Adrenal gland (tissue), 12 donors: ENCODE measurements around the gene LPP. TPM values are rescaled to one million over a fixed set of nuclear protein-coding genes. Genes with fewer than 3 reads are reported as not detected.

Experiments
- DNase-seq, 7 donors: peaks; one replicate each; pipeline ENCODE4 v3.0.0-alpha.2; 2019 to 2020
- H3K27ac ChIP-seq, 5 donors: fragments of 200-600 bp; sonication (generic) in 4 of 5; 1 replicate in 3 of 5; 2 replicates in 2 of 5; pipeline versions ENCODE4 v1.5.1 to v1.8.0; 2016 to 2020; ENCODE audit warnings: mild to moderate bottlenecking in 1 of 5
- H3K27me3 ChIP-seq: fragments of 200-600 bp; 2 replicates; pipeline ENCODE4 v1.8.0; 2021
- H3K36me3 ChIP-seq, 2 donors: fragments of 200-600 bp; replicated peaks in 1 of 2; 1 replicate in 1 of 2; 2 replicates in 1 of 2; pipeline versions ENCODE4 v1.5.1 to v1.8.0; 2018 to 2022
- H3K4me1 ChIP-seq, 2 donors: fragments of 200-600 bp; replicated peaks in 1 of 2; 1 replicate in 1 of 2; 2 replicates in 1 of 2; pipeline versions ENCODE4 v1.5.1 to v1.8.0; 2018 to 2021
- H3K4me3 ChIP-seq, 4 donors: fragments of 200-600 bp; sonication (generic) in 3 of 4; one replicate each; pipeline ENCODE4 v1.5.1; 2016 to 2018
- H3K9me3 ChIP-seq, 3 donors: fragments of 200-600 bp; sonication (generic) in 1 of 3; replicated peaks in 1 of 3; 1 replicate in 2 of 3; 2 replicates in 1 of 3; pipeline versions ENCODE4 v1.5.1 to v1.8.0; 2016 to 2021
- CTCF ChIP-seq, 6 experiments: fragments of 450-650 bp in 4 of 6; fragments of 200-600 bp in 2 of 6; sonication (generic) in 1 of 6; IDR thresholded peaks; 1 replicate in 5 of 6; 2 replicates in 1 of 6; pipeline versions ENCODE4 v1.5.1 to v1.8.0; 2016 to 2021; ENCODE audit warnings: antibody characterized with exemption in 6 of 6, mild to moderate bottlenecking in 2 of 6, moderate library complexity in 1 of 6
- POLR2A ChIP-seq, 2 donors: fragments of 450-650 bp; IDR thresholded peaks; one replicate each; pipeline ENCODE4 v1.6.1; 2017; ENCODE audit warnings: antibody characterized with exemption in 2 of 2, mild to moderate bottlenecking in 2 of 2, moderate library complexity in 1 of 2
- WGBS, 4 donors: extraction: QIAGEN DNeasy Blood & Tissue Kit in 2 of 4; methylation state at CpG; one replicate each; pipeline versions ENCODE4 v1.1.5 to v1.1.7; 2013 to 2017; 5-methylcytosine and 5-hydroxymethylcytosine counted together
- intact Hi-C, 2 donors: fragments of 100-400 bp; cut with DNase I; formaldehyde crosslinking; loops; one replicate each; pipeline versions ENCODE4 v1.14.1 to v1.15.0; 2022 to 2023
- polyA plus RNA-seq, 3 donors: library from polyadenylated mRNA; stranded (reverse); fragments of 200-250 nt in 2 of 3; fragments of 350-450 nt in 1 of 3; fragmentation: Illumina TruSeq in 1 of 3; extraction: RNeasy Lipid Tissue Mini Kit (QIAGEN cat#74804) in 1 of 3; gene quantifications; one replicate each; pipeline ENCODE4 v1.2.3, GENCODE V29; 2013 to 2014
- total RNA-seq, 9 donors: library from RNA; depleted of rRNA in 4 of 9; stranded (reverse); fragments of >200 nt in 4 of 9; fragments of 120-200 nt in 1 of 9; fragmentation: NEBNext Ultra II Directional in 1 of 9; extraction: Animal tissue kit (Norgen Biotek cat#: 25700) in 1 of 9; gene quantifications; one replicate each; pipeline versions ENCODE4 v1.1.0 to v1.2.4, GENCODE V29; 2013 to 2023
- donor health status: healthy with polysubstance abuse.
- donor health status: Bipolar disorder and iron deficiency.
- donor health status: DM: yes; HTN: yes; CAD: no.
- donor health status: DM: no; HTN: no; CAD: no.
- donor health status: DM: no; HTN: no; CAD: no.
- donor health status: DM: yes; HTN: yes; CAD: no.

The LPP gene
- total and polyA plus RNA-seq, 12 donors: 7.0 to 170 (median 101) TPM

GRCh38 chr3:188148318-188148717 lies 5.6 kb upstream of the LPP start:
- H3K36me3 ChIP-seq: no peaks in the 10 kb centered on the region
- peaks cover 6 to 16% of the 10 kb centered on the region in 2 donors for H3K4me1 ChIP-seq
- H3K4me3 ChIP-seq: no peak overlapping the region
- no peaks in the 10 kb centered on the region for H3K27me3 ChIP-seq
- H3K27ac ChIP-seq: no peak overlapping the region
- no peak for TF ChIP-seq CTCF (IDR thresholded peaks at IDR 0.05)
- TF ChIP-seq POLR2A (IDR thresholded peaks at IDR 0.05): no peak
- intact Hi-C loops: no loop called here
- no peaks in the 10 kb centered on the region for H3K9me3 ChIP-seq
- no peak for DNase-seq
- 43 to 70% (median 58%) methylated on average over 1 of the region's 1 CpG for WGBS, 4 donors

GRCh38 chr3:188149587-188149986 lies 4.4 kb upstream of the LPP start:
- no peak overlapping the region for H3K27ac ChIP-seq
- H3K36me3 ChIP-seq: no peaks in the 10 kb centered on the region
- peaks cover 6 to 18% of the 10 kb centered on the region in 2 donors for H3K4me1 ChIP-seq
- H3K9me3 ChIP-seq: no peaks in the 10 kb centered on the region
- no peak overlapping the region for H3K4me3 ChIP-seq
- no peak for TF ChIP-seq CTCF (IDR thresholded peaks at IDR 0.05)
- no peak for TF ChIP-seq POLR2A (IDR thresholded peaks at IDR 0.05)
- DNase-seq: no peak
- H3K27me3 ChIP-seq: no peaks in the 10 kb centered on the region
- intact Hi-C loops: no loop called here
- WGBS, 4 donors: 86 to 91% (median 90%) methylated on average over 9 of the region's 9 CpGs

GRCh38 chr3:188150982-188151381 lies 3.0 kb upstream of the LPP start:
- intact Hi-C loops: no loop called here
- no peak overlapping the region for H3K27ac ChIP-seq
- H3K4me3 ChIP-seq: no peak overlapping the region
- WGBS, 4 donors: 97 to 99% (median 98%) methylated on average over 6 of the region's 6 CpGs
- DNase-seq: no peak
- no peaks in the 10 kb centered on the region for H3K36me3 ChIP-seq
- no peaks in the 10 kb centered on the region for H3K27me3 ChIP-seq
- no peaks in the 10 kb centered on the region for H3K9me3 ChIP-seq
- H3K4me1 ChIP-seq: peaks cover 11 to 32% of the 10 kb centered on the region in 2 donors
- TF ChIP-seq CTCF (IDR thresholded peaks at IDR 0.05) (no peak), POLR2A (IDR thresholded peaks at IDR 0.05) (no peak)

GRCh38 chr3:188151438-188151837 lies 2.5 kb upstream of the LPP start:
- 78 to 84% (median 84%) methylated on average over 4 of the region's 4 CpGs for WGBS, 4 donors
- DNase-seq: no peak
- H3K27me3 ChIP-seq: no peaks in the 10 kb centered on the region
- peaks cover 11 to 36% of the 10 kb centered on the region in 2 donors for H3K4me1 ChIP-seq
- H3K4me3 ChIP-seq: no peak overlapping the region
- intact Hi-C loops: no loop called here
- TF ChIP-seq CTCF (IDR thresholded peaks at IDR 0.05) (no peak), POLR2A (IDR thresholded peaks at IDR 0.05) (no peak)
- H3K36me3 ChIP-seq: no peaks in the 10 kb centered on the region
- no peak overlapping the region for H3K27ac ChIP-seq
- no peaks in the 10 kb centered on the region for H3K9me3 ChIP-seq
